Lower leg skin (tissue), 3 donors: ENCODE measurements around the gene WNT7B.

ENCODE experiments used
- CTCF ChIP-seq, 3 donors: fragments of 450-650 bp; IDR thresholded peaks; one replicate each; pipeline ENCODE4 v1.5.1; 2016; ENCODE audit warnings: antibody characterized with exemption in 3 of 3, mild to moderate bottlenecking in 3 of 3, moderate library complexity in 2 of 3
- POLR2A ChIP-seq, 2 donors: fragments of 450-650 bp; IDR thresholded peaks; one replicate each; pipeline ENCODE4 v1.6.1; 2016 to 2017; ENCODE audit warnings: antibody characterized with exemption in 2 of 2, mild to moderate bottlenecking in 1 of 2, moderate library complexity in 1 of 2

GRCh38 chr22:45922661-45923060 is 54.3 kb downstream of the WNT7B start:
- TF ChIP-seq CTCF (IDR thresholded peaks at IDR 0.05): no peak
- TF ChIP-seq POLR2A (IDR thresholded peaks at IDR 0.05): no peak
